ENCODE data around the gene CCDC138. TPM values are rescaled to one million over a fixed set of nuclear protein-coding genes. Genes with fewer than 3 reads are reported as not detected.
"Not testable (repeated sequence)": the region's sequence is repeated elsewhere in the genome, so short reads cannot be mapped to it uniquely, and the experiment has no call there.

The CCDC138 gene
- polyA plus RNA-seq, 1 donor from 2014 or later = 19.0 TPM

- not testable (repeated sequence) for H3K79me2 ChIP-seq (replicated peaks; ENCODE audit: insufficient read depth, low read length); H3K27ac ChIP-seq (ENCODE audit: low read length); H4K20me1 ChIP-seq (ENCODE audit: insufficient read depth); H3K9ac ChIP-seq (ENCODE audit: low read length); H3K4me3 ChIP-seq (ENCODE audit: low read length); H3K36me3 ChIP-seq (ENCODE audit: insufficient read depth, low read length); H3K4me2 ChIP-seq (ENCODE audit: low read length); H3K9me3 ChIP-seq (ENCODE audit: low read length); H2AFZ ChIP-seq (ENCODE audit: low read depth, low read length); H3F3A ChIP-seq (ENCODE audit: insufficient read depth, low read length, poor library complexity, severe bottlenecking); H3K9me2 ChIP-seq (ENCODE audit: insufficient read depth, low read length); H3K27me3 ChIP-seq (ENCODE audit: insufficient read depth, low read depth, low read length)
Observed at GRCh38 chr2:108767859-108768258, 18.7 kb upstream of the CCDC138 start.

GRCh38 chr2:108776475-108776874, 10.1 kb upstream of the CCDC138 start:
- H2AFZ ChIP-seq (ENCODE audit: low read depth, low read length) = no peak overlapping the region
- no peaks in the 10 kb centered on the region for H3K27me3 ChIP-seq (ENCODE audit: insufficient read depth, low read depth, low read length)
- no peak overlapping the region for H3K9ac ChIP-seq (ENCODE audit: low read length)
- no peaks in the 10 kb centered on the region for H3K79me2 ChIP-seq (replicated peaks; ENCODE audit: insufficient read depth, low read length)
- H3K9me2 ChIP-seq (ENCODE audit: insufficient read depth, low read length) = no peaks in the 10 kb centered on the region
- no peak overlapping the region for H3K4me2 ChIP-seq (ENCODE audit: low read length)
- H3K4me3 ChIP-seq (ENCODE audit: low read length) = no peak overlapping the region
- TF ChIP-seq SMC3 (conservative IDR thresholded peaks at IDR 0.05; ENCODE audit: poor library complexity) (no peak), EZH2 (IDR thresholded peaks at IDR 0.05; ENCODE audit: borderline replicate concordance, insufficient read depth, low read length, poor library complexity, severe bottlenecking) (no peak), POLR2AphosphoS5 (IDR thresholded peaks at IDR 0.05) (no peak), REST (IDR thresholded peaks at IDR 0.05; ENCODE audit: borderline replicate concordance) (no peak), MXI1 (conservative IDR thresholded peaks at IDR 0.05; ENCODE audit: poor library complexity, severe bottlenecking) (no peak), RAD21 (conservative IDR thresholded peaks at IDR 0.05) (no peak), EP300 (conservative IDR thresholded peaks at IDR 0.05; ENCODE audit: poor library complexity, severe bottlenecking) (no peak)
- H3F3A ChIP-seq (ENCODE audit: insufficient read depth, low read length, poor library complexity, severe bottlenecking) = no peaks in the 10 kb centered on the region
- H3K36me3 ChIP-seq (ENCODE audit: insufficient read depth, low read length) = no peaks in the 10 kb centered on the region
- no peaks in the 10 kb centered on the region for H4K20me1 ChIP-seq (ENCODE audit: insufficient read depth)
- no peak overlapping the region for H3K27ac ChIP-seq (ENCODE audit: low read length)
- no peaks in the 10 kb centered on the region for H3K9me3 ChIP-seq (ENCODE audit: low read length)

- H3K9me2 ChIP-seq (ENCODE audit: insufficient read depth, low read length) = no peaks in the 10 kb centered on the region
- H3K27me3 ChIP-seq (ENCODE audit: insufficient read depth, low read depth, low read length) = no peaks in the 10 kb centered on the region
- H3K27ac ChIP-seq (ENCODE audit: low read length) = no peak overlapping the region
- H2AFZ ChIP-seq (ENCODE audit: low read depth, low read length) = no peak overlapping the region
- H3K36me3 ChIP-seq (ENCODE audit: insufficient read depth, low read length) = no peaks in the 10 kb centered on the region
- H3K9ac ChIP-seq (ENCODE audit: low read length) = no peak overlapping the region
- H3K79me2 ChIP-seq (replicated peaks; ENCODE audit: insufficient read depth, low read length) = no peaks in the 10 kb centered on the region
- H3K4me3 ChIP-seq (ENCODE audit: low read length) = no peak overlapping the region
- TF ChIP-seq REST (IDR thresholded peaks at IDR 0.05; ENCODE audit: borderline replicate concordance) (no peak), MXI1 (conservative IDR thresholded peaks at IDR 0.05; ENCODE audit: poor library complexity, severe bottlenecking) (no peak), POLR2AphosphoS5 (IDR thresholded peaks at IDR 0.05) (no peak), RAD21 (conservative IDR thresholded peaks at IDR 0.05) (no peak), CTCF (IDR thresholded peaks at IDR 0.05; ENCODE audit: poor library complexity, severe bottlenecking) (no peak), EP300 (conservative IDR thresholded peaks at IDR 0.05; ENCODE audit: poor library complexity, severe bottlenecking) (no peak), EZH2 (IDR thresholded peaks at IDR 0.05; ENCODE audit: borderline replicate concordance, insufficient read depth, low read length, poor library complexity, severe bottlenecking) (no peak), SMC3 (conservative IDR thresholded peaks at IDR 0.05; ENCODE audit: poor library complexity) (no peak), TAF1 (IDR thresholded peaks at IDR 0.05; ENCODE audit: low read depth) (no peak)
- H4K20me1 ChIP-seq (ENCODE audit: insufficient read depth) = no peaks in the 10 kb centered on the region
- H3K4me2 ChIP-seq (ENCODE audit: low read length) = no peak overlapping the region
- no peaks in the 10 kb centered on the region for H3F3A ChIP-seq (ENCODE audit: insufficient read depth, low read length, poor library complexity, severe bottlenecking)
- H3K9me3 ChIP-seq (ENCODE audit: low read length) = no peaks in the 10 kb centered on the region
Observed at GRCh38 chr2:108778857-108779256, 7.7 kb upstream of the CCDC138 start.
